ENCODE results near the gene C6orf15. TPM values are rescaled to one million over a fixed set of nuclear protein-coding genes. Genes with fewer than 3 reads are reported as not detected.
A peak's percentile ranks its signal among the peaks of the same experiment; 100 is the strongest.

C6orf15 gene
- total RNA-seq, 1 donor: not detected

GRCh38 chr6:31118178-31118577 is 5.8 kb upstream of the C6orf15 start:
- no peak overlapping the region for H3K4me2 ChIP-seq (ENCODE audit: insufficient read depth, low read length)
- no peak overlapping the region for H3K4me3 ChIP-seq (ENCODE audit: insufficient read depth, low read length)
- H2AFZ ChIP-seq (ENCODE audit: low read length): no peak overlapping the region
- H3K36me3 ChIP-seq (ENCODE audit: insufficient read depth, low read length): no peaks in the 10 kb centered on the region
- H3K4me1 ChIP-seq (ENCODE audit: insufficient read depth, low read length): peaks cover 30% of the 10 kb centered on the region
- H3K9me3 ChIP-seq (ENCODE audit: low read depth, low read length): no peaks in the 10 kb centered on the region
- H3K79me2 ChIP-seq (ENCODE audit: insufficient read depth, low read length): no peaks in the 10 kb centered on the region
- H3K27ac ChIP-seq (ENCODE audit: low read depth, low read length): no peak overlapping the region
- no peak for DNase-seq (ENCODE audit: insufficient read length, low spot score, missing footprints)
- peaks cover 2% of the 10 kb centered on the region for H4K20me1 ChIP-seq (ENCODE audit: insufficient read depth, low read length)
- TF ChIP-seq CTCF (IDR thresholded peaks at IDR 0.05; ENCODE audit: extremely low read depth, low read depth, low read length): no peak
- peaks cover 3% of the 10 kb centered on the region for H3K27me3 ChIP-seq (ENCODE audit: insufficient read depth, low read length)

GRCh38 chr6:31116661-31117385 is 4.4 kb upstream of the C6orf15 start:
- H3K4me2 ChIP-seq (ENCODE audit: insufficient read depth, low read length): peak overlapping the region; percentile 73
- no peaks in the 10 kb centered on the region for H3K79me2 ChIP-seq (ENCODE audit: insufficient read depth, low read length)
- peak overlapping the region; percentile 57 for H3K4me3 ChIP-seq (ENCODE audit: insufficient read depth, low read length)
- H3K4me1 ChIP-seq (ENCODE audit: insufficient read depth, low read length): peaks cover 18% of the 10 kb centered on the region
- H4K20me1 ChIP-seq (ENCODE audit: insufficient read depth, low read length): no peaks in the 10 kb centered on the region
- H3K27ac ChIP-seq (ENCODE audit: low read depth, low read length): no peak overlapping the region
- H3K27me3 ChIP-seq (ENCODE audit: insufficient read depth, low read length): peaks cover 3% of the 10 kb centered on the region
- H2AFZ ChIP-seq (ENCODE audit: low read length): peak overlapping the region; percentile 62
- TF ChIP-seq CTCF (IDR thresholded peaks at IDR 0.05; ENCODE audit: extremely low read depth, low read depth, low read length): no peak
- no peaks in the 10 kb centered on the region for H3K36me3 ChIP-seq (ENCODE audit: insufficient read depth, low read length)
- DNase-seq (ENCODE audit: insufficient read length, low spot score, missing footprints): peak; percentile 53
- H3K9me3 ChIP-seq (ENCODE audit: low read depth, low read length): no peaks in the 10 kb centered on the region

- H3K79me2 ChIP-seq (ENCODE audit: insufficient read depth, low read length): no peaks in the 10 kb centered on the region
These were observed 3.7 kb upstream of the C6orf15 start for GRCh38 chr6:31115941-31116560.

More at GRCh38 chr6:31115941-31116560, 3.7 kb upstream of the C6orf15 start:
- peaks cover 8% of the 10 kb centered on the region for H3K27me3 ChIP-seq (ENCODE audit: insufficient read depth, low read length)
- H3K4me3 ChIP-seq (ENCODE audit: insufficient read depth, low read length): no peak overlapping the region
- no peaks in the 10 kb centered on the region for H3K36me3 ChIP-seq (ENCODE audit: insufficient read depth, low read length)
- DNase-seq (ENCODE audit: insufficient read length, low spot score, missing footprints): peak; percentile 38
- no peak overlapping the region for H2AFZ ChIP-seq (ENCODE audit: low read length)
- no peak overlapping the region for H3K4me2 ChIP-seq (ENCODE audit: insufficient read depth, low read length)
- TF ChIP-seq CTCF (IDR thresholded peaks at IDR 0.05; ENCODE audit: extremely low read depth, low read depth, low read length): no peak
- no peaks in the 10 kb centered on the region for H4K20me1 ChIP-seq (ENCODE audit: insufficient read depth, low read length)
- no peaks in the 10 kb centered on the region for H3K9me3 ChIP-seq (ENCODE audit: low read depth, low read length)
- H3K4me1 ChIP-seq (ENCODE audit: insufficient read depth, low read length): peaks cover 18% of the 10 kb centered on the region
- no peak overlapping the region for H3K27ac ChIP-seq (ENCODE audit: low read depth, low read length)
